ENCODE results near the gene SMCO1.
"Not testable (repeated sequence)": the region's sequence is repeated elsewhere in the genome, so short reads cannot be mapped to it uniquely, and the experiment has no call there.

Gene SMCO1

GRCh38 chr3:196514913-196515621 is at the start of gene SMCO1:
Gene SMCO1 (minus strand): TSS chr3:196515346. CDS start chr3:196515209, 137 bp downstream.
- DNase-seq (ENCODE audit: low read depth in 1 of 2, low spot score in 1 of 2), result no peak

GRCh38 chr3:196563721-196564225 is 48.6 kb upstream of the SMCO1 start:
- no peak for DNase-seq (ENCODE audit: low read depth in 1 of 2, low spot score in 1 of 2)

GRCh38 chr3:196559826-196560225 is 44.7 kb upstream of the SMCO1 start:
- no peak for DNase-seq (ENCODE audit: low read depth in 1 of 2, low spot score in 1 of 2)

GRCh38 chr3:196558476-196558875 is 43.3 kb upstream of the SMCO1 start:
- no peak for DNase-seq (ENCODE audit: low read depth in 1 of 2, low spot score in 1 of 2)

- no peak for DNase-seq (ENCODE audit: low read depth in 1 of 2, low spot score in 1 of 2)
Measured at GRCh38 chr3:196557236-196557635, 42.1 kb upstream of the SMCO1 start.

GRCh38 chr3:196555295-196555694 is 40.1 kb upstream of the SMCO1 start:
- DNase-seq (ENCODE audit: low read depth in 1 of 2, low spot score in 1 of 2), result no peak

- DNase-seq (ENCODE audit: low read depth in 1 of 2, low spot score in 1 of 2), result no peak
Measured at GRCh38 chr3:196554205-196554604, 39.1 kb upstream of the SMCO1 start.

- no peak for DNase-seq (ENCODE audit: low read depth in 1 of 2, low spot score in 1 of 2)
Measured at GRCh38 chr3:196553551-196553950, 38.4 kb upstream of the SMCO1 start.

- no peak for DNase-seq (ENCODE audit: low read depth in 1 of 2, low spot score in 1 of 2)
Measured at GRCh38 chr3:196552253-196552652, 37.1 kb upstream of the SMCO1 start.

GRCh38 chr3:196550172-196550571 is 35.0 kb upstream of the SMCO1 start:
- not testable (repeated sequence) for DNase-seq (ENCODE audit: low read depth in 1 of 2, low spot score in 1 of 2)

- DNase-seq (ENCODE audit: low read depth in 1 of 2, low spot score in 1 of 2), result not testable (repeated sequence)
Measured at GRCh38 chr3:196549312-196549711, 34.2 kb upstream of the SMCO1 start.

- no peak for DNase-seq (ENCODE audit: low read depth in 1 of 2, low spot score in 1 of 2)
Measured at GRCh38 chr3:196547067-196547466, 31.9 kb upstream of the SMCO1 start.

- no peak for DNase-seq (ENCODE audit: low read depth in 1 of 2, low spot score in 1 of 2)
Measured at GRCh38 chr3:196546537-196546936, 31.4 kb upstream of the SMCO1 start.

- no peak for DNase-seq (ENCODE audit: low read depth in 1 of 2, low spot score in 1 of 2)
Measured at GRCh38 chr3:196544491-196544992, 29.4 kb upstream of the SMCO1 start.

- DNase-seq (ENCODE audit: low read depth in 1 of 2, low spot score in 1 of 2), result no peak
Measured at GRCh38 chr3:196541684-196542445, 26.7 kb upstream of the SMCO1 start.

GRCh38 chr3:196537319-196537984 is 22.3 kb upstream of the SMCO1 start:
- DNase-seq (ENCODE audit: low read depth in 1 of 2, low spot score in 1 of 2), result peak; percentile 33 to 44

GRCh38 chr3:196533260-196533681 is 18.1 kb upstream of the SMCO1 start:
- no peak for DNase-seq (ENCODE audit: low read depth in 1 of 2, low spot score in 1 of 2)

GRCh38 chr3:196531418-196531817 is 16.3 kb upstream of the SMCO1 start:
- DNase-seq (ENCODE audit: low read depth in 1 of 2, low spot score in 1 of 2), result no peak

- peak; percentile 75 to 77 for DNase-seq (ENCODE audit: low read depth in 1 of 2, low spot score in 1 of 2)
Measured at GRCh38 chr3:196528639-196529233, 13.6 kb upstream of the SMCO1 start.

- no peak for DNase-seq (ENCODE audit: low read depth in 1 of 2, low spot score in 1 of 2)
Measured at GRCh38 chr3:196525141-196525540, 10.0 kb upstream of the SMCO1 start.

- DNase-seq (ENCODE audit: low read depth in 1 of 2, low spot score in 1 of 2), result no peak
Measured at GRCh38 chr3:196524527-196524926, 9.4 kb upstream of the SMCO1 start.

All from activated CD4-positive, alpha-beta T cell treated with anti-CD3 and anti-CD28 coated beads, Interleukin-2, amount 50 U/mL, for 24 hours (primary cell).